Stimulated activated CD4-positive, alpha-beta T cell treated with anti-CD3 and anti-CD28 coated beads, TNF-alpha, amount 100 ng/mL, for 4 hours (primary cell): ENCODE data around the gene UBL7.

Source experiments
- DNase-seq, 3 experiments: peaks; one replicate each; pipeline ENCODE4 v3.0.0-alpha.2; 2020; ENCODE audit warnings: low read depth in 3 of 3

The UBL7 gene

DNA sequence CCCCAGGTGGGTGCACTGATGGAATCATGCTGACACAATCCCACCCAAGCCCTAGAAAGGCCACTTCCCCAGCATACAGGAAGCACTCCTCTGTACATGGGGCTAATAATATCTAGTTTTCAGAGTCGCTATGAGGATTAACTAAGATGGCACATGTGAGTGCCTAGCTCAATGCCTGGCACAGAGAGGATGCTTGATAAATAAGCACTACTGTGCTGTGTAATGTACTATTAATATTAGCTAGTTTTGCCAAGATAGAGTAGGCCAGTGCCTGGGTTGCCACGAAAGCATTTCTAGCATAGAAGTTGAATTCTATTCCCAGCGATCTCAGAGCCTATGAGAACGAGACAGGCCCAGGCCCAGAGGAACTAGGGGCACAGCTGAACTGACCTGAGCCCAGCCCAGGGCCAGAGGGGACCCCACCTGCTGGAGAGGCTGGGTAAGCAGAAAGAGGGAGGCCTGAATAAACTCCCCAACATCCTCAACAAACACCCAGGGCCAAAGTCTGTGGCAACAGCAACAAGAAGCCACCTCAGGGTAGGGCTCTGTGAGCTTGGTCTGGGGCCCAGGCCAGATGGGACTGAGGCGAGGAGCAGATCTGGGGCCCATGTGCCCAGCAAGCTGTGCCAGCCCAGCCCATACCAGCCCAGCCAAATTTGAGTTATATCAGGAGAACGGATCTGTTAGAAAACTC, 19.6 kb downstream of the UBL7 start:
- no peak for DNase-seq

DNA sequence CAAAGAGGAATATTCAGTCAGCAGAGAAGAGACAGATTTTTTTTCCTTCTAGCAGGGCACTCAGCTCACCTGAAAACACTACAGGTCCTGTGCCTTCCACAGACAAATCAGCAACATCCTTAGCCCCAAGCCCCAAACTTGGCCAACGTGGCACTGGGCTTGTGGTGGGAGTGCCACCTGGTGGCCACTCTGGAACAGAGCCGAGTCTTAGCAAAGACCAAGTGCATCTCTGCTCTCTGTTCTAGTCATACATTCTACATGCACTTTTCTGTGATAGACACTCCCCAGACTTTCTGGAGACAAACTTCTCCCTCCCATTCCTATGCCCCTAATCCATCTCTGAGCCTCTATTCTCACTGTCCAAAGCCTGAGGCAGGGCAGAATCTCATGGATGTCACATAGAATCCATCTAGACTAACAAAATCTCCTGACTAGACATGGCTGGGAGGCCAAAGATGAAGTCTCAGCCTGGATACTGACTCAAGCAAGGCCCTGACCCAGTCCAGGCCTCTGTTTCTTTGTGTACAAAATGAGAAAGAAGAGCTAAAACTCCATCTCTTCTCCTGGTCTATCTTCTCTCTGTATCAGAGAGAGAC, 22.1 kb downstream of the UBL7 start:
- DNase-seq = peak; percentile 56 to 69 (median 63)

DNA sequence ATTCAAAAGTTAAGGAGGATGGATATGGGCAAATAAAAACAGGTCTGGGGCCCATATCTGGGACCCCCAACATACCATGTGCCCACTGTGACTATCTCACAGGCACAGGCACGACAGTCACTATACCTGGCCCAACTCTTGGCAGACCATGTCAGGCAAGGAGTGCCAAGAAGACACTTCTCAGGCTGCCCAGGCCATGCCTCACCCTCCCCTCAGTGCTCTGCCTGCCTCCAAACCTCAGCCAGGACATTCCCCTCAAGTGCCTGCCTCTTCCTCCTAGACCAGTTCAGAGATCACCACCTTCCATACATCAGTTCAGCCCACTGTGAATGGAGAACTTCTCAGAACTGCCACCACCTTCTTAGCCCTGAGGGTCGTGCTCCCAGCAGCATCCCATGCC, 22.8 kb downstream of the UBL7 start:
- DNase-seq = no peak

DNA sequence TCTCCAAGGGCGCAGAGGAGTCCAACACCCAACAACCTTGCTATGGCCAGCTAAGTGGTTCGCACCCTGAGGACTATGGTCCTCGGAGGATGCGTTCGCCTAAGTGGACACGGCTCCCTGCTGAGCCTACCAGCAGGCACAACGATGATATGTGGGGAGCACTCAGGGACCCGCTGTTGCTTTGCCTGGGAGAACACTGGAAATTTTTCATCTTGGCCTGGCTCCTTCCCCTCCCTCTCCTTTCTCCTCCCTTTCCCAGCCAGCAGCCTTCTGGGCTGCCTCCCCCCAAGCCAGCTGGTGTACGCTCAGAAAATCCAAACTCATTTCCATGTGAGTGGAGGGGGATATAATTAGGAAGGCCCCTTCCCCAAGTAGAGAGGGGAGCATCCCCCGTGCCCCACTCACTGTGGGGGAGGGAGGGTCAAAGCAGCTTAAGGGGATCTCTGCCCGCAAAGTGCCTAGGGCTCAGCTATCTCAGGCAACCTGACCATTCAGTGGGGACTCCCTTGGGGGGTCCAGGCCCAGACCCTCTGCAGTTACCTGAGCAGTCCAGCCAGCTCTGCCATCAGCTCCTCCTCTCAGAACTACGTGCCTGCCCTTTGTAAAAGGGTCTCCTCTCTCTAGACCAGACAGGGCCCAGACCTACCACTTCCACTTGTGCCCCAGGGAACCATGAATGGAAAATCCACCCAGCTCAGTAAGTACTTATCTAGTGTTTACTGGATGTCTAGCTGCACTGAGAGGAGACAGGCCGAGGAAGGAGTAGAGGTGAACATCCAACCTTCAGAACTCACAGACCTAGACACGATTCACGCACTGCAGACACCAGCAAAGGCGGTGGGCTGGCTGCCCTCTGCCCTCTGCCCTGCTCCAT, 26.5 kb downstream of the UBL7 start:
- DNase-seq = no peak

DNA sequence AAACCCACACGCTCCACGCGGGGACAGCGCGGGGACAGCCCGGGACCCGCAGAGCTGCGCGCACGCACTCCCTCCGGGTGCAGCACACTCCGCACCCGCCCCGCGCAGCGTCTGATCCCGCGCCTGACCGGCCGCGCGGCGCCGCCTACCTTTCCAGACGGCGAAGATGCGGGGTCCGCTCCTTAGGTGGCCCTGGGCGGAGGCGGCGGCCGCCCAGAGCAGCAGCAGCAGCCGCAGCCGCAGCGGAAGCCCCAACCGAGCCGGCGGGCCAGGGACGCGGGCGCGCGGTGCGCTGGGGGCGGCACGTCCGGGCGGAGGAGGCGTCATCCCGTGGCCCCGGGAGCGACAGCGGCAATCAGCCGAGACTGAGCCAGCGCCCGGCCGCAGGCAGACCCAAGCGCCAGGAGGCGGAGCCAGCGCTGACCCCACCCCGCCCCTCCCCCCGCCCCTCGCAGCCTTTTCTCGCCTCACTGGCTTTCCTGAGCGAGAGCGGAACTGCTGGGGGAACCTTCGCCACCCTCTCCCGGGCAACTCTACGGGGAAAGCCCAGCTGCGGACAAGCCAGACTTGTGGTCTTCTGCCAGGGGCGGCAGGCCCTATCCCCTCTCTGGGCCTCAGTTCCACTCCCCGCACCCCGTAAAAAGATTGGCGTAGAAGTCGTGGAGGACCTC, 27.2 kb downstream of the UBL7 start, which contains the start of gene SEMA7A:
TSS of gene SEMA7A (minus strand) at position 367 of the 671 bp plus-strand sequence. CDS start at position 327, 40 bp downstream.
- peak; percentile 67 to 71 (median 67) for DNase-seq

DNA sequence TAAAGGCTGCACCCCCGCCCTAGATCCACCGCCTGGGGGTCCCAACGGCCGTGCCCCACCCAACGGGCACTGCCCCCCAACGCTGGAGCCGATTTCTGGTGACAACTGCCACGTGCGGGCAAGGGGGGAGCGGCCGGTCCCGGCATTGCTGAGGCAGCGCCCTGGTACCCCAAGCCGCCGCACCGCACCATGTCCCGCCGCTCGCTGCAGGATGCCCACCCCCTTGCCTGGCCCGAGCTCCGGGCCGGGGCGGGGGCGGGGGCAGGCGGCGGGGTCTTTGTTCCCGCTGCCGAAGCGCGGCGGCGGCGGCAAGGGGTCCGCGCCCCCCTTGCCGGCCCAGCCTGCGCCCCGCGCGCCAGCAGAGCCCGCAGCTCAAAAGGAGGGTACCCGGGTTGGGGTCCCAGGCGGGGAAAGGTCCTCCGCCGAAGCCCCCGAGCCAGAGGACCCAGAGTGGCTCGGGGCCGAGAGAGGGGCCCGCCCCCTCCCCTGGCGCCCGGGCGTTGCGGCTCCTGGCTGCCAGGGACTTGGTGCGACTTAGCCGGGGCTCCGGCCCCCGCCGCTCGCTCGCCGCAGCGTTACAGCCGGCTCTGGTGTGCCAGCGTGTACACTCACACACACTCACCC, 27.9 kb downstream of the UBL7 start:
- no peak for DNase-seq

DNA sequence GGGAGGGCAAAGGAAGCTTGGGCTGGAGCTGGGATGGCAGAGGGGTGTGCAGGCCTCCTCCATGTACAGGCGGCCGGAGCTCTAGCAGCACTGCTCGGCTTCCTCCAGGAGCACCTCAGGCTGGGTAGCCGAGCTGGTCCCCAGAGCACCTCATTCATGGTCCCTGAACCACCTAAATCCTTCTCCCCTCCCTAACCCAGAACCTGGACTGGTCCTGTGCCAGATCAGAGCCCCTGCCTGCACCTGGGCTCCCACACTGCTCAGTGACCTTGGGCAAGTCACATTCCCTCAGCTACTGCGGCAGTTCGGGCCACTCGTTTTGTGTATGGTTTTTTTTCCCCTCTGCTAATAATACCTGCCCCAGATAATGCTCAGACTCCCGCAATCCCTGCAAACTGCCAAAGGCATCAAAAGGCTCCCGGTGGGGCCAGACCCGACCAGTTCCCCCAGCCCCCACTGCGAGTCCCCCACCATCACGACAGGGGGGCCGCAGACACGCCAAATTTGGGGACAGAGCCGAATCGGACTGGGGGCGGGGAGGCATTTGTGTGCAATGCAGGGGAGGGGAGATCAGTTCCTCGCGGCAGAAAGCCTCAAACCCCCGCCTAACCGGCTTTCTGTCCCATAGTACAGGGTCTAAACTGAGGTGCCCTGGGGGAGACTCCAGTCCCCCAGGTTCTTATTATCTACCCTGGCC, 28.5 kb downstream of the UBL7 start:
- no peak for DNase-seq

DNA sequence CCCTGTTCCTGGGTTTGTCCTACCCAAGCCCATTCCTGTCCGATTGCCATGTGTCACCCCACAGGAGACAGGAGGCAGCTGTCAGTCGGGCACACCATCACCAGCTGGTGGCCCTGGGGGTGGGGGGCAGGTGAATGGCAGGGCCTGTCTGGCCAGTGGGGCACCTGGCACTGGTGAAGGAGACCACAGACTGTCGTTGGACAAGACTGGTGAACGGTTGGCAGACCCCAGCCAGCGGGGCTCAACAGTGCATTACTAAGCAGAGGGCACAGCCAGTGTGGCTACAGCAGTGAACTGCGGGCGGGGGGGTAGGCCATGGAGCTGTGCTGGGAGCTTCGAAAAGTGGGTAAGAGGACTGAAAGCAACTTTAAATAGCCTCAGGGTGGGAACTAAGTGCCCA, 29.3 kb downstream of the UBL7 start:
- no peak for DNase-seq

DNA sequence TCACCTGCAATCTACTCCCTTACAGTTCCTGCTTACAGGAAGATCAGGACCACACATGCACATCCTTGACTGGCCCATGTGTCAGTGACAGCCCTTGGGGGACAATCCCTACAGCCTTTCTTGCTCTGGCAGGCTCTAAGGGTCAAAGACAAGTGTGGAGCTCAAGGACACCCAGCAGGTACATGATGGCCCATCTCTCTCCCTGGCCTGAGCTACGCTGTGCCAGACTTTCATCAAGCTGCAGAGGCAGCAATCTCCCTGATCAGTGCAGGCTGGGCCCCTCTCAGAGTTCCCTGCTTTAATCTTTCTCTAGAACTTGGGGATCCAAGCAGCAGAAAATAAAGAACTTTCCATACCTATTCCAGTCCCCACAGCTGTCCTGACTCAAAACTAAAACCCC, 29.8 kb downstream of the UBL7 start:
- DNase-seq = no peak

DNA sequence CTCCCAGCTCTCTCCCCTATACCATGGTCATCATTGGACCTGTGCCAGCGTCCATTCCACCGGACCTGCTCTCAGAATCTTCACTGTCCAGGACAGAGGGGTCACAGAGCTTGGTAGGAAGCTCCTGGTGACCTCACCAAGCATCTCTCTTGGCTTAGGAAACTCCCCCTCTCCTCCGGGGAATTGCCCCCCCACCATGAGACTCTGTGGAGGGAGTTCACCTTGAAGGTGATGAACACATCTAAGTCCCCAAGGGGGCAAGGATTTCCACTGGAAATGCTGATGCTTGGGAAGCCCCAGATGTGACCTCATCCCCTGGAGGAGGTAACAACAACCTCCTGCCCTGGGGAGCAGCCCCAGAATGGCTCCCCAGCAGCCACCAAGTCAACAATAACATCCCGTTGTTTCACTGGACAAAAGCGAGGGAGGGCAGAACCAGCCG, 30.4 kb downstream of the UBL7 start:
- DNase-seq = no peak

DNA sequence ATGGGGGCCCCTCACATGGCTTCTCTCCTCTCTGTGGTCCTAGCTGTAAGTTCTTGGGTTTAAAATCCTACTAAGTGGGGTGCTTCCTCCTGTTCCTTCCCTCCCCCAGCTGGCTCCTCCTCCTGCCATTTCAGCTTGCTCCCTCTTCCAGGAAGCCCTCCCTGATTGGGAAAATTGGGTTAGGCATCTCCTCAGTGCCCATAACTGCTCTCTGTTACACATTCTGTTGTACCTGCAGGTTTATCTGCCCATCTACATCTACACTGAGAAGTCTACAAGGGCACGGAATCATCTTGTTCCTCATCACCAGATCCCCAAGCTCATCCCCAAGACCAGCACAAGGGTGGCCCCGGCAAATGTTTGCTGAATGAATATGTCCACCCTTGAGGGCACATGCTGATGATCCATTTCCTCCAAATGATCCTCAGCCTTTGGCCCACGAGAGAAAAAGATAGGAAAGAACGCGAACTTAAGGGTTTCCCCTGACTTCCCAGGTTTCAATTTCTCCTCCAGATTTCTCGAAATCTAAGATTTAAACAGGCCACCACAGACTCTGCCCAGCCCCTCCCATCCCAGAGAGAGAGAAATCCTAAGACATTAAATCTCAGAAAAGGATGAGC, 31.1 kb downstream of the UBL7 start:
- DNase-seq = no peak

DNA sequence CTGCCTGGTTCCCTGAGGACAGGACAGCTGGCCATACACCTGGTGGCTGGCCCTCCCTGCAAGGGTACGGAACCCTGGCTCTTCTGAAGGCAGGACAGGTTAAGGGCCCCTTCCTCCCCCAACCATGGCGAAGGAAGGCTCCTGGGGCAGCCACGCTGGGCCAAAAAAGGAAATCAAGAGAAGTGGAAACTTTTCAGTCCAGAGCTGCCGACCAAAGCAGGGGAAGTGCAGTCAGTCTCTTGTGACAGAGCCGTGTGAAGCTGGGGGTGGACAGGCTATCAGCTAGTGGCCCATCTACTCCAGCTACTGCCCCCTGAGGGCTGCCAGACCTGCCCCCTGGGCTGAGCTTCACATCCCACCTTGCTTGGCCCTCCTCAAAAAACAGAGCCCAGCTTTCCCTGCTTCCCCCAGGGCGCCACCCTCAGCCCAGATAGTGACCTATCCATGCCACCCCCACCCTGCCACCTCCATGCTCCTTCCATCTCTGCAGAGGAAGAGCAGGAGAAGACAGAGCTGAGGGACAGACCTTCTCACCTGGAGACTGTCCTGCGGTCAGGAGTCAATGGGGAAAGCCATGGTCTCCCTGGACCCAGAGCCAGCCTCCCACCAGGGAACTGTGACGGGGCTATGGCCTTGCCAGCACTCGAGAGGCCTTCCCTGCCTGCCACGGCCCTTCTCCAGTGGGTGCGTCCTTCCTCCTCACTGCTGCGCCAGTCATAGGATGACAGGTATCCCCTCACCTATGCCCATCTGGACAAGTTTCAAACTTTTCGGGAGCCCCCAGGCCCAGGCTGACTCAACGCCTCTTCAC, 31.8 kb downstream of the UBL7 start:
- DNase-seq = no peak

DNA sequence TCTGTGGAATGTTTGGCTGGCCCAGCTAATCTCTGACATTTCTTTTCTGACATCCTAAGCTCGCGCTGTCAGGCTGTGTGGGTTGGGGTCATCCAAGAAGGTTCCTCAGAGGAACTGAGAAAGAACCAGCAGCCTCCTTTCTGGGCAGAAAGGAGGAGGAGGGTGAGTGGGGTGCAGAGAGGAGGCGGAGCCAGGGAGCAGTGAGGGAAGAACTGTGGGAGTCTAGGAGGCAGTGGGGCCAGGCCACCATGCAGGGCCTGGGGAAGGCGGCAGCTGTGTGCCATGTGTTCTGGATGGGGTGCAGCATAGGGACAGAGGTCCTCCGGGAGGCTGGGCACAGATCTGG, 32.5 kb downstream of the UBL7 start:
- DNase-seq = no peak

DNA sequence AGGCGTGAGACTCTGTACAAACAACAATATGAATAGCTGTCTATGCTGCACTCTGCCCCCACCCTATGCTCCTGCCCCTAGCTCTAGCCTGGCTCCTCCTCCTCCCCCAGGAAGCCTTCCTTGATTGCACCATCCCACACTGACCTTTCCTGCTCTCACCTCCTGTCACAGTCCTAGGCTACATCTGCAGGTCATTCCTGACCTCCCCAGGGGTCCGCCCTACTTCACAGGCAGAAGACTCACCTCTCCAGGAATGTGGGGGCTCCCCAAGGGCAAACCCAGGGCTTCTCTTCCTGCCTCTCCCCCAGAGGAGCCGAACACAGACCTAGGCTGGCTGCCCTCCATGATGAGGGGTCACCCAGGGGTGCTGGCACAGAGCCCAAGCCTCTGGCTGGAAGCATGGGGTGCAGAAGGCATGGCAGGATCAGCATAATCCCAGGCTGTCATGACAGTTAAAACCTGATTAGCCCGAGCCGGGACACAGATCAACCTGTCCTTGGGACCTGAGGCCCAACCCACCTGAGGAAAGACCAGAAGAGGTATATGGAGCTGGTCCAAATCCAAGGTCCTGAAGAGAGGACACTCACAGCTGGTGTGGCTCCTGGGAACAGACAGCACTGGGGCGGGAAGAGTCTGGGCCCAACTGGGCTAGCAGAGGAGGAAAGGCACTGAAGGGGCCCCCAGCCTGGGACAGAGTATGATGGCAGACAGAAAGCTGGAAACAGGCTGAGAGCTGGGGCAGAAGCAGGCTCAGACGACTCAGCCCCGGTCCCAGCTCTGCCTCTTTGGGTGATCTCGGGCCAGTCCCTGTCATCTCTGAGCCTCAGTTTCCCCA, 33.1 kb downstream of the UBL7 start:
- no peak for DNase-seq

DNA sequence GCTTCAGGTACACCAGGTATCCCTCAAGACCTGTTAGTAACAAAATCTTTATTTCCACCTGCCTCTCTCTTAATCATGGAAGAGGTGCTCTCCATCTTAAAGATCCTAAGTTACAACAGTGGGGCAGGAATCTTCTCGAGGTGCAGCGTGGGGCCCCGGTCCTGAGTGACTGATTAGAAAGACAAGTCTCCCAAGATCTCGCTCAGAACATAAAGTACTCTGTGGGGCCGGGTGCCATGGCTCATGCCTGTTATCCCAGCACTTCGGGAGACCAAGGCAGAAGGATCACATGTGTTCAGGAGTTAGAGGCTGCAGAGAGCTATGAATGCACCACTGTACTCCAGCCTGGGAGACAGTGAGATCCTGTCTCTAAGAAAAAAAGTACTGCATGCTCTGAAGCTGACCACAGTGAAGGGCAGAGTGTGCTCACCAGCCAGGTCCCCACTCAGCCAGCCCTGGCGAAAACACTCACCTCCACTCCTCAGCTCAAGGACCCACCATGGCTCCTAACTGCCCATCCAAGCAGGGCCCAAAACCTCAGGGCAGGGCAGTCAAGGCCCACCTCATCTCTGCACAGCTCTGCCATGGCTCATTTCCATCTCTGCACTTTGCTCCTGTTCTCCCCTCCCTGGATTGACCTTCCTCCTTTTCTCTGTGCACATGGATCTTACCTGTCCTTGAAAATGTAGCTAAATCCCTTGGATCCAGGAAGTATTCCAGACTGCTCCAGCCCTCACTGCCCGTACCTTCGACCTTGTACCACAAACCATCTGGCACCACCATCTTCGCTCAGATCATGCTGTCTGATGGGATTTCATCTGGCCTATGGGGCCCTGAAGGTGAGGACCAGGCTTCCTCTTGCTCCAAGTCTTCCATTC, 34.3 kb downstream of the UBL7 start:
- no peak for DNase-seq

DNA sequence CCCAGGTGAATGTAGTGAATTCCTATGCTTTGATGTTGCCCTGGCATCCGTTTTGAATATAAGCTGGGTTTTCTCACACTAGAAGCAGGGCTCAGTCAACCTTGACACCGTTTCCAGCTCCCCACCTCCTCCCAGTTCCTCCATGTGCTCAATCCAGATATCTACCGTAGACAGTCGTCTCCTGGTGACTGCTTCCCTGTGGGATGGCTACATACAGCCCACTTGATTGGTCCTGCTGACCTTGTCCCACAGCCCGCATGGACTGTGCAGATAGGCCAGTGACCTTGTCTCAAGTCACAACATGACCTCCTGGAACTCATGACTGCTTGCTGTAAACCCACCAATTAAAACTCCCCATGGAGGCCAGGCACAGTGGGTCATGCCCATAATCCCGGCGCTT, 35.3 kb downstream of the UBL7 start:
- no peak for DNase-seq

DNA sequence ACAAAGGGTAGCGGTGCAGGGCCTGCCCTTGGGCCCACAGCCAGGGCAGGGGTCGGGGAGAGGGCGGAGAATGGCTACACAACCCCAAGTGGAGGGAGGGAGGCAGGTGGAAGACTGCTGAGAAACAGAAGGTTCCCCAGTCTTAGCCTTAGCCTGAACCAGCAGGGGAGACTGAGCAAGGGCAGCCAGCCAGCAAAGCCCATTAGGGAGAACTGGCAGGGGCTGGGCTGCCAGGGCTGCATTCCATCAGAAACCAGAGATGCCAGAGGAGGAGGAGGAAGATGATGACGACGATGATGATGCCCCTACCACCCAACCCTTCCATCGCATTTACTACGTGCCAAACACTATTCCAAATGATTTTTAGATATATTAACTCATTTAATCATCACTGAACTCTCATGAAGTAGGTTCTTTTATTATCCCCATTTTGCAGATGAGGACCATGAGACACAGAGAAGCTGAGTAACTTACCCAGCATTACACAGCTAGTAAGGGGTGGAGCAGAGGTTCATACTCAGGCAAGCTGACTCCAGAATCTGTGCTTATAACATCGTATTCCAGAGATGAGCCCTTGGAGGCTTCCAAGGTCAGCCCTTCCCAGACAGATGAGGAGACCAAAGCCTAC, 35.9 kb downstream of the UBL7 start:
- no peak for DNase-seq
